ENCODE results near the gene PPP2R2C. TPM values are rescaled to one million over a fixed set of nuclear protein-coding genes. Genes with fewer than 3 reads are reported as not detected.

Gene PPP2R2C
- total RNA-seq, 2 donors from 2014 or later: 0.66 to 0.78 TPM

- DNase-seq (no peak), ATAC-seq (no peak)
- Histone ChIP-seq H3K27me3 (no peaks in the 10 kb centered on the region), H3K4me3 (no peak overlapping the region), H3K27ac (no peak overlapping the region), H3K36me3 (replicated peaks in 1 of 2; ENCODE audit: insufficient read depth in 1 of 2, low read depth in 2 of 2) (no peaks in the 10 kb centered on the region), H3K4me1 (no peaks in the 10 kb centered on the region), H3K9me3 (no peaks in the 10 kb centered on the region)
- WGBS, 2 donors: 44 to 46% methylated on average over 14 to 25 of the region's 25 CpGs
- TF ChIP-seq POLR2A (IDR thresholded peaks at IDR 0.05) (no peak), CTCF (IDR thresholded peaks at IDR 0.05) (no peak)
- intact Hi-C loops (cut with DNase I): no loop called here
Observed at GRCh38 chr4:6377626-6378492, 94.6 kb downstream of the PPP2R2C start.

GRCh38 chr4:6375620-6376295, 96.7 kb downstream of the PPP2R2C start:
- intact Hi-C loops (cut with DNase I): no loop called here
- TF ChIP-seq POLR2A (IDR thresholded peaks at IDR 0.05): no peak
- TF ChIP-seq CTCF (IDR thresholded peaks at IDR 0.05): no peak
- H3K9me3 ChIP-seq: no peaks in the 10 kb centered on the region
- no peak overlapping the region for H3K4me3 ChIP-seq
- no peak overlapping the region for H3K27ac ChIP-seq
- ATAC-seq: no peak
- no peaks in the 10 kb centered on the region for H3K27me3 ChIP-seq
- H3K36me3 ChIP-seq (replicated peaks in 1 of 2; ENCODE audit: insufficient read depth in 1 of 2, low read depth in 2 of 2): no peaks in the 10 kb centered on the region
- WGBS, 2 donors: 49 to 50% methylated on average over 19 of the region's 19 CpGs
- no peaks in the 10 kb centered on the region for H3K4me1 ChIP-seq
- no peak for DNase-seq

- ATAC-seq (no peak), DNase-seq (no peak)
- 74 to 77% methylated on average over 10 of the region's 10 CpGs for WGBS, 2 donors
- H3K27me3 ChIP-seq: no peaks in the 10 kb centered on the region
- no peak for TF ChIP-seq CTCF (IDR thresholded peaks at IDR 0.05)
- no peak for TF ChIP-seq POLR2A (IDR thresholded peaks at IDR 0.05)
- H3K4me1 ChIP-seq: no peaks in the 10 kb centered on the region
- intact Hi-C loops (cut with DNase I): no loop called here
- no peaks in the 10 kb centered on the region for H3K36me3 ChIP-seq (replicated peaks in 1 of 2; ENCODE audit: insufficient read depth in 1 of 2, low read depth in 2 of 2)
- no peak overlapping the region for H3K4me3 ChIP-seq
- H3K27ac ChIP-seq: no peak overlapping the region
- no peaks in the 10 kb centered on the region for H3K9me3 ChIP-seq
Observed at GRCh38 chr4:6374575-6374974, 97.8 kb downstream of the PPP2R2C start.

GRCh38 chr4:6373541-6374410, 98.6 kb downstream of the PPP2R2C start:
- ATAC-seq: no peak

More at GRCh38 chr4:6373541-6374410, 98.6 kb downstream of the PPP2R2C start:
- Histone ChIP-seq H3K4me3 (no peak overlapping the region), H3K36me3 (replicated peaks in 1 of 2; ENCODE audit: insufficient read depth in 1 of 2, low read depth in 2 of 2) (no peaks in the 10 kb centered on the region), H3K27ac (no peak overlapping the region), H3K4me1 (no peaks in the 10 kb centered on the region), H3K9me3 (no peaks in the 10 kb centered on the region), H3K27me3 (no peaks in the 10 kb centered on the region)
- intact Hi-C loops (cut with DNase I): no loop called here
- 60% methylated on average over 9 to 12 of the region's 12 CpGs for WGBS, 2 donors
- TF ChIP-seq POLR2A (IDR thresholded peaks at IDR 0.05): no peak
- TF ChIP-seq CTCF (IDR thresholded peaks at IDR 0.05): no peak
- no peak for DNase-seq

Data from body of pancreas (tissue), 4 donors.